ENCODE data around the gene CNR2. TPM values are rescaled to one million over a fixed set of nuclear protein-coding genes. Genes with fewer than 3 reads are reported as not detected.

CNR2 gene
- total and polyA plus RNA-seq, 2 experiments from 2014 or later, result not detected

DNA sequence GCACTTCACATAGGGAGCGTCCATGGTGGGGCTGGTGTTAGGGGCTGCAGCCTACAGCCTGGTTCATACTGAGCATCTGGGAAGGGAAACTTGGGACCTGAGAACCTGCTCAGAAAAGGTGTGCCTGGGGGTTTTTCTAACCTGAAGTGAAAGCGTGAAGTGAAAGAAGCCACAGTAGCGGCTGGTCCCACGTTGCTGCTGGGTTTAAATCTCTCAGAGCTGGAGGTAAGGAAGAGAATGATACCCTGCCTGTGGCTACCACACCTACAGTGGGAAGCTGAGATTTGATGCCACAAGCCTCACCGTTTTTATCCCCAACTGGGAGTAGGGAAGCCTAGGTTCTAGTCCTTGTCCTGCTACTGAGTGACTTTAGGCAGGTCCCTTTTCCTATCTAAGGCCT lies 24.1 kb downstream of the CNR2 start (continued):
- TF ChIP-seq, protein P1, sequence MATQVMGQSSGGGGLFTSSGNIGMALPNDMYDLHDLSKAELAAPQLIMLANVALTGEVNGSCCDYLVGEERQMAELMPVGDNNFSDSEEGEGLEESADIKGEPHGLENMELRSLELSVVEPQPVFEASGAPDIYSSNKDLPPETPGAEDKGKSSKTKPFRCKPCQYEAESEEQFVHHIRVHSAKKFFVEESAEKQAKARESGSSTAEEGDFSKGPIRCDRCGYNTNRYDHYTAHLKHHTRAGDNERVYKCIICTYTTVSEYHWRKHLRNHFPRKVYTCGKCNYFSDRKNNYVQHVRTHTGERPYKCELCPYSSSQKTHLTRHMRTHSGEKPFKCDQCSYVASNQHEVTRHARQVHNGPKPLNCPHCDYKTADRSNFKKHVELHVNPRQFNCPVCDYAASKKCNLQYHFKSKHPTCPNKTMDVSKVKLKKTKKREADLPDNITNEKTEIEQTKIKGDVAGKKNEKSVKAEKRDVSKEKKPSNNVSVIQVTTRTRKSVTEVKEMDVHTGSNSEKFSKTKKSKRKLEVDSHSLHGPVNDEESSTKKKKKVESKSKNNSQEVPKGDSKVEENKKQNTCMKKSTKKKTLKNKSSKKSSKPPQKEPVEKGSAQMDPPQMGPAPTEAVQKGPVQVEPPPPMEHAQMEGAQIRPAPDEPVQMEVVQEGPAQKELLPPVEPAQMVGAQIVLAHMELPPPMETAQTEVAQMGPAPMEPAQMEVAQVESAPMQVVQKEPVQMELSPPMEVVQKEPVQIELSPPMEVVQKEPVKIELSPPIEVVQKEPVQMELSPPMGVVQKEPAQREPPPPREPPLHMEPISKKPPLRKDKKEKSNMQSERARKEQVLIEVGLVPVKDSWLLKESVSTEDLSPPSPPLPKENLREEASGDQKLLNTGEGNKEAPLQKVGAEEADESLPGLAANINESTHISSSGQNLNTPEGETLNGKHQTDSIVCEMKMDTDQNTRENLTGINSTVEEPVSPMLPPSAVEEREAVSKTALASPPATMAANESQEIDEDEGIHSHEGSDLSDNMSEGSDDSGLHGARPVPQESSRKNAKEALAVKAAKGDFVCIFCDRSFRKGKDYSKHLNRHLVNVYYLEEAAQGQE (IDR thresholded peaks at IDR 0.05; ENCODE audit: unreplicated experiment), result no peak
- TF ChIP-seq STAT1 (IDR thresholded peaks at IDR 0.05; ENCODE audit: unreplicated experiment) (no peak), CREB1 (CRISPR knock-in tag; IDR thresholded peaks at IDR 0.05; ENCODE audit: low read depth) (no peak), EZH2phosphoT487 (IDR thresholded peaks at IDR 0.05; ENCODE audit: unreplicated experiment) (no peak)

DNA sequence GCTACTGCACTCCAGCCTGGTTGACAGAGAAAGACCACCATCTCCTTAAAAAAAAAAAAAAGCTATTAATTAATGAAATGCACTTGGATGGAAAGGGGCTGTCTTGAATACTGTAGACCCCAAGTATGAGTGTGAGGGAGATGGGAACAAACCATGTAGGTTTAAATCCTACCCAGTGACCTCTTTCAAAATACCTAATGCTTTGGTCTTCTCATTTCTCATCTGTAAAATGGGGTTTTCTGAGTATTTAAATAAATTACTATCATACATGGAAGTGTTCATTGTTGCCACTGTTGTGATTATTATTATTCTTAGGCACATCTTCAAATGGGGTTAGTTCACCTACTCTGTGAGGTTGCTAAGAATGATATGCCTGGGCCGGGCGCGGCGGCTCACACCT lies 27.9 kb downstream of the CNR2 start:
- no peak overlapping the region for H2AFZ ChIP-seq
- H3K27me3 ChIP-seq (ENCODE audit: insufficient read depth), result no peaks in the 10 kb centered on the region
- H3K79me2 ChIP-seq (replicated peaks; ENCODE audit: insufficient read depth), result no peaks in the 10 kb centered on the region
- ATAC-seq, result no peak
- Mint-ChIP-seq H3K4me1 (no peaks in the 10 kb centered on the region), H3K4me3 (no peak overlapping the region), H3K9me3 (no peaks in the 10 kb centered on the region), H3K36me3 (ENCODE audit: low read depth) (no peaks in the 10 kb centered on the region), H3K27me3 (ENCODE audit: insufficient read depth, low read depth, poor library complexity) (no peaks in the 10 kb centered on the region), H3K27ac (no peak overlapping the region)
- H3K27ac ChIP-seq (ENCODE audit: low read depth), result no peak overlapping the region
- H3K9me2 ChIP-seq (ENCODE audit: insufficient read depth), result 0 out of 2 replicates have a peak, but pooled peaks cover 3% of the 10 kb centered on the region
- H3K4me1 ChIP-seq (ENCODE audit: insufficient read depth), result no peaks in the 10 kb centered on the region
- H3K4me2 ChIP-seq, result no peak overlapping the region
- no peaks in the 10 kb centered on the region for H3K36me3 ChIP-seq (ENCODE audit: insufficient read depth)
- H3K4me3 ChIP-seq, result no peak overlapping the region
- H3F3A ChIP-seq (replicated peaks; ENCODE audit: low read depth), result no peaks in the 10 kb centered on the region
- no peaks in the 10 kb centered on the region for H4K20me1 ChIP-seq (replicated peaks; ENCODE audit: insufficient read depth)
- no peak for DNase-seq (ENCODE audit: low spot score)
- no peak for TF ChIP-seq CREB1 (CRISPR knock-in tag; IDR thresholded peaks at IDR 0.05; ENCODE audit: low read depth)
- TF ChIP-seq NANOG (IDR thresholded peaks at IDR 0.05; ENCODE audit: borderline replicate concordance), result no peak
- TF ChIP-seq EZH2 (IDR thresholded peaks at IDR 0.05; ENCODE audit: low read depth, unreplicated experiment), result no peak
- TF ChIP-seq, protein P2, sequence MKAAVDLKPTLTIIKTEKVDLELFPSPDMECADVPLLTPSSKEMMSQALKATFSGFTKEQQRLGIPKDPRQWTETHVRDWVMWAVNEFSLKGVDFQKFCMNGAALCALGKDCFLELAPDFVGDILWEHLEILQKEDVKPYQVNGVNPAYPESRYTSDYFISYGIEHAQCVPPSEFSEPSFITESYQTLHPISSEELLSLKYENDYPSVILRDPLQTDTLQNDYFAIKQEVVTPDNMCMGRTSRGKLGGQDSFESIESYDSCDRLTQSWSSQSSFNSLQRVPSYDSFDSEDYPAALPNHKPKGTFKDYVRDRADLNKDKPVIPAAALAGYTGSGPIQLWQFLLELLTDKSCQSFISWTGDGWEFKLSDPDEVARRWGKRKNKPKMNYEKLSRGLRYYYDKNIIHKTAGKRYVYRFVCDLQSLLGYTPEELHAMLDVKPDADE (IDR thresholded peaks at IDR 0.05), result no peak
- no peak for TF ChIP-seq STAT1 (IDR thresholded peaks at IDR 0.05; ENCODE audit: unreplicated experiment)
- TF ChIP-seq, protein P1 (IDR thresholded peaks at IDR 0.05; ENCODE audit: unreplicated experiment), result no peak
- TF ChIP-seq ZNF331 (CRISPR knock-in tag; IDR thresholded peaks at IDR 0.05; ENCODE audit: low read depth), result no peak
- TF ChIP-seq, protein P3, sequence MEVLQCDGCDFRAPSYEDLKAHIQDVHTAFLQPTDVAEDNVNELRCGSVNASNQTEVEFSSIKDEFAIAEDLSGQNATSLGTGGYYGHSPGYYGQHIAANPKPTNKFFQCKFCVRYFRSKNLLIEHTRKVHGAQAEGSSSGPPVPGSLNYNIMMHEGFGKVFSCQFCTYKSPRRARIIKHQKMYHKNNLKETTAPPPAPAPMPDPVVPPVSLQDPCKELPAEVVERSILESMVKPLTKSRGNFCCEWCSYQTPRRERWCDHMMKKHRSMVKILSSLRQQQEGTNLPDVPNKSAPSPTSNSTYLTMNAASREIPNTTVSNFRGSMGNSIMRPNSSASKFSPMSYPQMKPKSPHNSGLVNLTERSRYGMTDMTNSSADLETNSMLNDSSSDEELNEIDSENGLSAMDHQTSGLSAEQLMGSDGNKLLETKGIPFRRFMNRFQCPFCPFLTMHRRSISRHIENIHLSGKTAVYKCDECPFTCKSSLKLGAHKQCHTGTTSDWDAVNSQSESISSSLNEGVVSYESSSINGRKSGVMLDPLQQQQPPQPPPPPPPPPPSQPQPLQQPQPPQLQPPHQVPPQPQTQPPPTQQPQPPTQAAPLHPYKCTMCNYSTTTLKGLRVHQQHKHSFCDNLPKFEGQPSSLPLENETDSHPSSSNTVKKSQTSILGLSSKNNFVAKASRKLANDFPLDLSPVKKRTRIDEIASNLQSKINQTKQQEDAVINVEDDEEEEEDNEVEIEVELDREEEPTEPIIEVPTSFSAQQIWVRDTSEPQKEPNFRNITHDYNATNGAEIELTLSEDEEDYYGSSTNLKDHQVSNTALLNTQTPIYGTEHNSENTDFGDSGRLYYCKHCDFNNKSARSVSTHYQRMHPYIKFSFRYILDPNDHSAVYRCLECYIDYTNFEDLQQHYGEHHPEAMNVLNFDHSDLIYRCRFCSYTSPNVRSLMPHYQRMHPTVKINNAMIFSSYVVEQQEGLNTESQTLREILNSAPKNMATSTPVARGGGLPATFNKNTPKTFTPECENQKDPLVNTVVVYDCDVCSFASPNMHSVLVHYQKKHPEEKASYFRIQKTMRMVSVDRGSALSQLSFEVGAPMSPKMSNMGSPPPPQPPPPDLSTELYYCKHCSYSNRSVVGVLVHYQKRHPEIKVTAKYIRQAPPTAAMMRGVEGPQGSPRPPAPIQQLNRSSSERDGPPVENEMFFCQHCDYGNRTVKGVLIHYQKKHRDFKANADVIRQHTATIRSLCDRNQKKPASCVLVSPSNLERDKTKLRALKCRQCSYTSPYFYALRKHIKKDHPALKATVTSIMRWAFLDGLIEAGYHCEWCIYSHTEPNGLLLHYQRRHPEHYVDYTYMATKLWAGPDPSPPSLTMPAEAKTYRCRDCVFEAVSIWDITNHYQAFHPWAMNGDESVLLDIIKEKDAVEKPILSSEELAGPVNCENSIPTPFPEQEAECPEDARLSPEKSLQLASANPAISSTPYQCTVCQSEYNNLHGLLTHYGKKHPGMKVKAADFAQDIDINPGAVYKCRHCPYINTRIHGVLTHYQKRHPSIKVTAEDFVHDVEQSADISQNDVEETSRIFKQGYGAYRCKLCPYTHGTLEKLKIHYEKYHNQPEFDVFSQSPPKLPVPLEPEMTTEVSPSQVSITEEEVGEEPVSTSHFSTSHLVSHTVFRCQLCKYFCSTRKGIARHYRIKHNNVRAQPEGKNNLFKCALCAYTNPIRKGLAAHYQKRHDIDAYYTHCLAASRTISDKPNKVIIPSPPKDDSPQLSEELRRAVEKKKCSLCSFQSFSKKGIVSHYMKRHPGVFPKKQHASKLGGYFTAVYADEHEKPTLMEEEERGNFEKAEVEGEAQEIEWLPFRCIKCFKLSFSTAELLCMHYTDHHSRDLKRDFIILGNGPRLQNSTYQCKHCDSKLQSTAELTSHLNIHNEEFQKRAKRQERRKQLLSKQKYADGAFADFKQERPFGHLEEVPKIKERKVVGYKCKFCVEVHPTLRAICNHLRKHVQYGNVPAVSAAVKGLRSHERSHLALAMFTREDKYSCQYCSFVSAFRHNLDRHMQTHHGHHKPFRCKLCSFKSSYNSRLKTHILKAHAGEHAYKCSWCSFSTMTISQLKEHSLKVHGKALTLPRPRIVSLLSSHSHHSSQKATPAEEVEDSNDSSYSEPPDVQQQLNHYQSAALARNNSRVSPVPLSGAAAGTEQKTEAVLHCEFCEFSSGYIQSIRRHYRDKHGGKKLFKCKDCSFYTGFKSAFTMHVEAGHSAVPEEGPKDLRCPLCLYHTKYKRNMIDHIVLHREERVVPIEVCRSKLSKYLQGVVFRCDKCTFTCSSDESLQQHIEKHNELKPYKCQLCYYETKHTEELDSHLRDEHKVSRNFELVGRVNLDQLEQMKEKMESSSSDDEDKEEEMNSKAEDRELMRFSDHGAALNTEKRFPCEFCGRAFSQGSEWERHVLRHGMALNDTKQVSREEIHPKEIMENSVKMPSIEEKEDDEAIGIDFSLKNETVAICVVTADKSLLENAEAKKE (CRISPR knock-in tag; IDR thresholded peaks at IDR 0.05), result no peak
- TF ChIP-seq POLR2AphosphoS5 (IDR thresholded peaks at IDR 0.05; ENCODE audit: low read depth), result no peak

Measured in GM23338 (cell line).